Hepatocyte (in vitro differentiated cells): ENCODE data around the gene RIPK4.

Experiments
- EZH2 ChIP-seq: fragments of 200-600 bp; sonication (generic); IDR thresholded peaks from 2 replicates; pipeline ENCODE4 v1.6.1; 2016; ENCODE audit warnings: antibody characterized with exemption, mild to moderate bottlenecking, borderline replicate concordance
- EZH2phosphoT487 ChIP-seq: fragments of 200-600 bp; sonication (generic); IDR thresholded peaks from one replicate; pipeline ENCODE4 v1.6.1; 2018; ENCODE audit warnings: antibody characterized with exemption, mild to moderate bottlenecking, low read depth, moderate library complexity; ENCODE audit not compliant: unreplicated experiment, severe bottlenecking
- TF ChIP-seq, protein P1 (sequence below): fragments of 200-600 bp; sonication (generic); IDR thresholded peaks from 2 replicates; pipeline ENCODE4 v1.5.1; 2016; ENCODE audit warnings: antibody characterized with exemption, mild to moderate bottlenecking; ENCODE audit not compliant: poor library complexity

DNA sequence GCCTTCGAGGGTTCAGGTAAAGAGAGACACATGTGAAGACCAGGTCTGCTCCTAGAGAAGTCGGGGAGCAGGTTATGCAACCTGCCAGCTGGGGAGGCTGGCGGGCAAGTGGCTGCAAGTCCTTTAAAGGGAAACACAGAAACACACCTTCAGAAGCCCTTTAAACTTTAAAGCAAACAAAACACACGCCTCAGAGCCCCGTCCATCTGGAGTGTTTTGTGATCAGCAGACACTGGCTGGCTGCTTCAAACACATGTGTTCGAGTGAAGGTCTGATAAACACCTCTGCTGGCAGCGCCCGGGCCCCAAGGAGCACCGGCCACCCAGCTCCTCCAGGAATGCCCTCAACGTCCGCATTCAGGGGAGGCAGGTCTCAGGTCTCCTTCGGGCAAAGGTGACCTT, 15.2 kb downstream of the RIPK4 start:
- TF ChIP-seq, protein P1, sequence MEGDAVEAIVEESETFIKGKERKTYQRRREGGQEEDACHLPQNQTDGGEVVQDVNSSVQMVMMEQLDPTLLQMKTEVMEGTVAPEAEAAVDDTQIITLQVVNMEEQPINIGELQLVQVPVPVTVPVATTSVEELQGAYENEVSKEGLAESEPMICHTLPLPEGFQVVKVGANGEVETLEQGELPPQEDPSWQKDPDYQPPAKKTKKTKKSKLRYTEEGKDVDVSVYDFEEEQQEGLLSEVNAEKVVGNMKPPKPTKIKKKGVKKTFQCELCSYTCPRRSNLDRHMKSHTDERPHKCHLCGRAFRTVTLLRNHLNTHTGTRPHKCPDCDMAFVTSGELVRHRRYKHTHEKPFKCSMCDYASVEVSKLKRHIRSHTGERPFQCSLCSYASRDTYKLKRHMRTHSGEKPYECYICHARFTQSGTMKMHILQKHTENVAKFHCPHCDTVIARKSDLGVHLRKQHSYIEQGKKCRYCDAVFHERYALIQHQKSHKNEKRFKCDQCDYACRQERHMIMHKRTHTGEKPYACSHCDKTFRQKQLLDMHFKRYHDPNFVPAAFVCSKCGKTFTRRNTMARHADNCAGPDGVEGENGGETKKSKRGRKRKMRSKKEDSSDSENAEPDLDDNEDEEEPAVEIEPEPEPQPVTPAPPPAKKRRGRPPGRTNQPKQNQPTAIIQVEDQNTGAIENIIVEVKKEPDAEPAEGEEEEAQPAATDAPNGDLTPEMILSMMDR = no peak
- TF ChIP-seq EZH2 (no peak), EZH2phosphoT487 (no peak)
